GM21390 (cell line): ENCODE results near the gene JAM3.

Experiments
- ATAC-seq: cut with Tn5 transposase; IDR thresholded peaks from one replicate; pipeline ENCODE4 v1.9.1; 2021; ENCODE audit not compliant: unreplicated experiment

Gene JAM3

DNA sequence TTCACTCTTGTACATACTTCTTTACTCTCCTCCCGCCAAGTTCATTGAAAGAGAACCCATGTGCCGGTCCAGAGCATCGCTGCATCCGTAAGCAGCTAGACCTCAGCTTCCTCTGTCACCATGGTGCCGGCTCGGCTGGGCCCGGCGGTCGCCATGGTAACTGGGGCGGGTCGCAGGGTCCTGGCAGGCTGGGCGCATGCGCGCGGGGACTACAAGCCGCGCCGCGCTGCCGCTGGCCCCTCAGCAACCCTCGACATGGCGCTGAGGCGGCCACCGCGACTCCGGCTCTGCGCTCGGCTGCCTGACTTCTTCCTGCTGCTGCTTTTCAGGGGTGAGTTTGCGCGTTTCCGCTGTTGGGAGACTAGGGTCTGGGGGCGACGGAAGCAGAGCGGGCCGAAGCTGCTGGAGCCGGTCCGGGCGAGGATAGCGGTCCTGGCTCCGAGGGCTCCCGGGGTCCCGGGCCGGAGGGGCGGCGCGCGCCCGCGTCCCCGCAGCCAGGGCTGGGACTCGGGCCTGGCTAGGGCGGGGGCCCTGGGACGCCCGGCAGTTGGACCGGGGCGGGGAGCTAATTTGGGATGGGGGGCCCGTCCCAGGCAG lies at the start of gene JAM3:
Gene JAM3 (plus strand): TSS at position 244 of the 597 bp plus-strand sequence. CDS start 12 bp downstream, at position 256.
- ATAC-seq = peak; percentile 89

DNA sequence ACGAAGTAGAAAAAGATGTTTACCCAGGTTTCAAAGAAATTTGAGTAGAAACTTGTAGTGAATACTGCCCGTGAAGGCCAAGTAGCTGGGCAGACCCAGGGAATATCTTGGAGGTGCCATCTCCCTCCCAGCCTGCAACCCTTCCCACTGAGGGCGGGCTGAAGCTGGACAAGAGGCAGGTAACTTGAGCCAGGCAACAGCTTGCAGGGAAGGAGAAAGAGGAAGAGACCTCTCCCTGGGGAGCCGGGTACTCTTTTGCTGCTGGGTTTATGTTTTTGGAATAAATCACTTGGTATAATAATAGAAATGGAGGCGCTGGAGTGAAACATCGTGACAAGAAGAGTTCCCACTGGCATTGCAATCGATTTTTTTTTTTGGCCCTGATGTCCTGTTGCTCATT lies 49.4 kb upstream of the JAM3 start:
- no peak for ATAC-seq

DNA sequence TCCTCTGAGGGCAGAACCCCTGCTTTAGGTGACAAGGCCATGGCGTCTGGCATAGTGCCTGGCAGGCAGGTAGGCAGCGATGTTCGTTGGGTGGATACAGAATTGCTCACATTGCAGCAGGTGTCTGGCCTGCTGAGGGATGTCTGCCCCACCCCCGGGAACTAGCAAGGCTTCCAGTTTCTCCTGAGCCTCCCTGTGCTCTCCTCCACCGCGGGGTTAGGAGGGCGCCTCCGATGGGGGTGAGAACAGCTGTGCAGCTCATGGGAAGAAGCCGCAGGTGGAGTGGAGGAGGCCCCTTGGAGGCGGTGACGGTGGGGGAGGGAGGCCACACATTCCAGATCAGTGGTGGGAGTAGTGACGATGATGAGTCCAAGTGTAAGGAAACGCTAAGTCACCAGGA lies 48.3 kb upstream of the JAM3 start:
- ATAC-seq = no peak

DNA sequence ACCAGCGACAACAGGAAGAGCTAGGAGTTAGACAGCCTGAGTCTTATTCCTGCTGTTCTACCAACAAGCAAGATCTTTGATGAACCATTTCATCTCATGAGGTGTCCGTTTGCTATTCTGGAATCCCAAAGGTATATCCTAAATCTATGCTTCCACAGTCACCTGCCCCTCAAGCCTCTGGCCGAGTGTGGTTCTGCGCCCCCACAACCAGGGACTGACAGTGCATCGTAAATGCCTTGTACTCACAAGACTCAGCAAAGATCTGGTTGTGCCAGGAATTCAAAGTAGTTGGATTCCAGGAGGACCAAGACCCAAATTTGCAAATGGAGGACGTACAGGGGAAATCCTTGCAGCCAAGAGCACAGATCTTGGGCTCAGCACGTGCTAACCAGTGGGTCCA lies 47.5 kb upstream of the JAM3 start:
- ATAC-seq = no peak

DNA sequence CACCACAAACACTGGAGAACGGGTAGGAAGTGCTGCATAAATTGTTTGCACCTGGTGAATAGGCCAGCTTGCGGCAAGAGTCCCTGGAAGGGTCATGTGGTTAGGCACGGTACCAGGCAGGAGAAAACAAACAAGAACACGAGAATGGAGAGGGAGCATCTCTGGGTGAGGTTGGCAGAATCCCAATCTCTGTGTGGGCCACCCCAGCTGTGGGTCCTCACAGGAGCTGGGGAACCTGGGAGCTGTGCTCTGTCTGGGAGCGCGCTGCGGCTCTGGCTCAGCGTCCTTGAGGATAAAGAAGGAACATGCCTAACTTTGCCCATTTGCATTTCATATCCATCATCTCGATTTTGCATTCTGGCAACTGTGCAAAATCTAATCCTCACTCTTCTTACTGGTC lies 46.1 kb upstream of the JAM3 start:
- ATAC-seq = no peak

DNA sequence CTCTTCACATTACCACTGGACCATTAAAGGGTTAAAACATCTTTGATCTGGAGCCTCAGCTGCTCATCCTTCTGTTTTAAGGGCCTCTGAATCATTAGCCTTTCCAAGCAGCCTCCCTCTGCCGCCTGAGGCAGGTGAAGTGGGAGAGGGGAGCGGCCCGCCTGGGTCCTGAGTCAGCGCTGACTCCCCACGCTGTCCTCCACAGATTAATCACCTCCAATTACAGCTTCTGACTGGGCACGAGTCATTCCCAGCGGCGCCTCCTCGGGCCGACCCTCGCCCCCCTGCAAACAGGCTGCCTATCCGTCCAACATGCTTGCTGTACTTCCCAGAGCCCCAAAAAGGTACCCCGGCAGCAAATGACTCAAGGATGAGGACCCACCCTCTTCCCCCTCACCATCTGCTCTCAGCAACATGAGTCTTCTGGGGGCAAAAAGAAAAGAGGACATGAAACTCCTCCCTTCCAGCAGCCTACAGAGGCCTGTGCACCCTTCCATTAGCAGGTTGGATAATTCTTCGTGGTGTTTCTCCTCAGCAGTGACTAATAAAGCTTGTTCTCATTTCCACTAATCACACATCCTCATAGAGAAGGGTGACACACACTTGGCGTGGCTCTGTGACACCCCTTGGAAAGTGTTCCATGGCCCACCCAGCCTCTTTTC lies 44.3 kb upstream of the JAM3 start:
- no peak for ATAC-seq

DNA sequence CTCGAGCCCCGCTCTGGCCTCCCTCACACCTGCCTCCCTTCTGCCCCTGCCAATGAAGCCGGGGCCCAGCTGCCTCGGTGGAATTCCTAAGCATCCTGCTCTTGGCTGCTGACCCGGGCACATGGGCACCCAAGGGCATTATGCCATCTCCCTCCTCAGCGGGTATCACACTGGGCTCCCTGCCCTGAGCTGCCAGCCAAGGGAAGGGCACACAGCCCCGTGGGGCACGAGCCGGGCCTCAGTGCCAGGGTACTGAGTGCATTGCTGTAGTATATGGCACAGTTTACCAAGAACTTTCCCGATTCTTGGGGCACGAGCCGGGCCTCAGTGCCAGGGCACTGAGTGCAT lies 43.8 kb upstream of the JAM3 start:
- no peak for ATAC-seq

DNA sequence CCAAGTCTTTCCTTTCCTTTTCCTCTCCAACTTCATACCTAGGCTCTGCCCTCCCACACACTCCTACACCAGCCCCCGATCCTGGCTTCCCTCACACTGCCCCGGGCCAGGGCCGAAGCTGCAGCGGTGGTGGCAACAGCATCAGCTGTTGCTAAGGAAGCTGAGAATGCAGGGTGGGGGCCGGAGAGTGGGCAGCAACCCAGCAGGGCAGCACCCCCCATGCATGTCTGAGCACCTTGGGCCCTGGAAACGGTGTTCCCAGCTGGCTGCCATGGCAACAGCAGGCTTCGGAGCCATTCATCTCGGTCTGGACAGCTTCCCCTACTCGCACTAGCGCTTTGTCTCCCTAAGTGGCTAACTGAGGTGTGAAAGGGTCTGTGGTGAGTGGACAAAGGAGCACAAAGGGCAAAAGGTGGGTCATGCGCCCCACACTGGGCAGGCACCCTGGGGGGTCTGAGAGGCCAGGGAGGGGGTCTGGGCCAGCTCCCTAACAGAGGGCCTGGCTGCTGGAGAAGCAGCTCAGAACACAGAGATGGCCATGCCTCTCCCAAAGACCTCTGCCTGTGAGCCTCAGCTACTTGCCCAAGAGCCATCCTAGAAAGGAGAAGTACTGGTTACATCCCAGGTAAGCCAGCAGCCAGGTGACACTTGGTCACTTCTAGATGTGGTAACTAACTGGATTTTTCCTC lies 42.1 kb upstream of the JAM3 start:
- no peak for ATAC-seq

DNA sequence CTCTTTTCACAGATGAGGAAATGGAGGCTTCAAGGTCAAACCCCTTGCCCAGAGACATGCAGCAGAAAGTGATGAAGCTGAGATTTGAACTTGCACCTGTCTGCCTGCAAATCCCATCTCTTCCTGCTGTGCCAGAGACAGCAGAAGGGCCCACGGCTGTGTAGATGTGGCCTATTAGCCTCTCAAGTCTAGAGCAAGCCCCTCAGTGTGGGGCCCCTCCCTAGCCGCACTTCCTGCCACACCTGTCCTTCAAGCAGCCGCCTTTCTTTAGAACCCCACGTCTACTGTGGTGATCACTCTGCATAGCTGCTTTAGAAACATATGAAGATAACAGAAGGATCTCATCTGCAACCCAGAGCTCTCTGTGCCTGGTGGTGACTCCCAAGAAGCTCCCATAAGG lies 41.2 kb upstream of the JAM3 start:
- ATAC-seq = no peak

DNA sequence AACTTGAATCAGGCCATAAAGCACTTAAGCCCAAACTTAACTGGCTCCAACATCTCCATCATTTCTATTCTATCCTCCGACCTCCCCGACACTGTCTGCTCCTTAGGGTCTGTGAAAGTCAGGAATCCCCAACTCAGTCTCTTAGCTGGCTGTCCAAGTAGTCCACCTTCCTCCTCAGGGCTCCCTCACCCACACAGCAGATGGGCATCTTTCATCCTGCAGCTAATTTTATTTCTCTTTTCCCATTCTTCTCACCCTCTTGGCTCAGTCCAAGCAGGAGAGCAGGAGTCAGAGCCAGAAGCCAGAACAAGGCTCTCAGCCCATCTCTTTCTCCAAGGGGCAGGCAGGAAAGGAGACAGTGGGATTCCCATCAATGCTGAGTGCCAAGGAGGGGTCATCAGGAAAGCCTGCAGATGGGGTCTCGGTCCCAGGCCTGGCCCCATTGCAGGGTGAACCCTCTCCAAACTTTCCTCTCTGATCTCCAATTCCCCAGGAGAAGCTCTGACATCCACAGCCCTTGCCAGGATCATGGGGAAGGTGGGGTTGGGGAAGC lies 40.4 kb upstream of the JAM3 start:
- no peak for ATAC-seq

DNA sequence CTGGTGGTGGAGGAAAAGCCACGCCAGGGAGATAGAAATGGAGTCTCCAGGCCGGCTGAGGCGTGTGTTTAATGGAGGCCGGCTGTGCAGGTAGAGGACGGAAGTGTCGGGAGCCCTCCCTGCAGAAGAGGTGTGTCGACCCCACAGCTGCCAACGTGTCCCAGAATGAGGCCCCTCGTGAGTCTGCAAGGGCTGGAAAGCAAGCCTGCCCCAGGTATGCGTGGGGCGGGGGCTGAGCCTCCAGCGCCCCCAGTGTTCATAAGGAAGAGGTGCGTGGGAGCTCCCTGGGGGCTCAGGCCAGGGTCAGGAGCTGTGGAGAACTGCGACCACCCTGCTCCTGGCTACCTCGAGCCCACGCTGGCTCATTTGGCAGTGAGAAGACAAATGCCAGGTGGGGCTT lies 38.0 kb upstream of the JAM3 start:
- ATAC-seq = no peak

DNA sequence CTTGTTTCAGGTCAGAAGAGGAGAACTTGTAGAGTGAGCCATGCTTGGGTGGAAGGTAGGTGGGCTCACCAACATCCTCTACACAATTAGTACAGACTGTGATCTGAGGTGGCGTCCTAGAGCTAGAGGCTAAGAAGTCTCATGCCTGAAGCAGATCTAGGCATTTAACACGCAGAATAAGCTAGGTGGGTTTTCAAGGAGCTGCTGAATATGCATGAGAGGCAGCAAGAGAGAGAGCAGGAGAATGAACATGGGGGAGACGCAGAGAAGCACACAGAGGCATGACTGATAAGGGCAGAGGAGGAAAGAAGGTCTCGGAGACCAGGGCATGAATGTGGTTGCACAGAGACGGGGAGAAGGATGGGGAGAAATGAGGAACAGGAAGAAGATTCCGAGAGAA lies 36.8 kb upstream of the JAM3 start:
- ATAC-seq = no peak

DNA sequence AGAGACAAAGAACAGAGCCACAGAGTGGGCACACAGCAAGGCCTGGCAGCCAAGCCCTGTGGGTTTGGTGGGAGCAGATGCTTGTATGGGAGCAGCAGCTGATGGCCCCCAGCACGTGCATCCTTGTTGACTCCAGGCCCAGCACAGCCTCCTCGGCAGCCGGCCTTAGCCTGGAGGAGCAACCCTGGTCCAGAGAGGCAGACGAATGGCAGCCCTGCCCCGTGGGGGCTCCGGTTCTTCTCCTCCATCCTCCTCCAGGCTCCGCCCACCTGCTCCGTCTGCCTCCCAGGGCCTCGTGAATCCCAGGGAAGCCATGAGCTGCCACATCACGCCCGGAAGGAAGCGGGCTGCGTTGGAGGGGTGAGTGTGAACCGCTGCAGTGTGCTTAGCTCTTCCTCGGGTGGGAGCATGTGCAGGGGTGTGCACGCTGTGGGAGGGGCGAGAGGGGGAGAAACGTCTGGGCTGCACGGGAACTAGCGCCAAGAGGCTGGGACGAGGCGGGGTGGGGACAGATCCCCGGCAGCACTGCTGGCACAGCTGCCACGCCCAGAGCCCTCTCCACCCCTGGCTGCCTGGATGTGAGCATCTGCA lies 36.3 kb upstream of the JAM3 start:
- ATAC-seq = no peak

DNA sequence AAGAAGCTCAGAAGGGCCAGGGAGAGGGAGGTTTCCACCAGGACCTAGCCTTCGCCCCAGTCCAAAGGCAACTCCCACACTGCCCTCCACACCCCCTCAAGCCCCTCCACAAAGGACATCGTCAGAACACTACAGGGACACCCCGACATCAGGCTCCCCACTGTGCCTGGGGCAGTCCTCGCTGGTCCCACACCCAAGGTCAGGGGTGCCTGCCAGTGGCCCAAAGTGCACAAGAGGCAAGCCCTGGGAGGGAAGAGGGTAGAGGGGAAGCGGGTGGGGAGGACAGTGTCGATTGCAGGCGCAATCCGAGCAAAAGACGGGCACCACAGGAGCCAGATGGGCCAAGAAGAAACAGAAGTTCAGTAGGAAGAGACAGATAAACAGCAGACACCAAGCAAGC lies 35.6 kb upstream of the JAM3 start:
- ATAC-seq = no peak

DNA sequence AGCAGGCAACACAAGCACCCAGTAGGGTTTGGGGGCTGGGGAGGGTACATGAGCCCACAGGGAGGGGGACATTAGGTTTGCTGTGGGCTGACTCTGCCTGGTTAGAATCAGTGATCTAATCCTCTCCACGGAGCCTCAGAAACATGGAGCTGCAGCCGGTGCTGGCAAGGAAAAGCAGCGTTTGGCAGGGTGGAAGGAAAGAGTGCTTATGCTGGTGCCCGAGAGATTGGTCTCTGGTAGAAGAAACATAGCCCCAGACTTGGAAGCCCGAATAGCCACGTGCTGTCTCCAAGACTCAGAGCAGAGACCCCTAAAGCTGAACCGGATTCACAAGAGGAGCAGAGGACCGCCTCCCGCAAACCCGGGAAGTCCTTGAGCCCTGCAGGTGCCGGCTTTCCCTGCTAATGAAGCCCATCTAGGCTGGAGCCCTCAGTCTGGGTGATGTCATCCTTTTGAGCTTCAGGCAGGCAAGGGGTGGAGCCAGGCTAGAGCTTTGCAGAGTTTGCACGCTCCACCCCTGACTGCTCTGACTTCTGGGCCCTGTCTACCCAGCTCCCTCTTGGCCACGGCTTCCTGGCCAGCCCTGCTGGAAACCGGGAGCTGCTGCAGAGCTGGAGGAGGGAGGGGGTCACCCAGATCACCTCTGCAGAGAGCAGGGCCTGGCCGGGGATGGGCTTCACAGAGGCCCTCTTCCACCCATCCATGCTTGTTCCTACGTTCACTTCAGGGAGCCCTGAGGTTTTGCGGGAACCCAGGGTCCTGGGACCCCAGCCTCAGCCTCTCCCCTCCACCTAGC lies 35.0 kb upstream of the JAM3 start:
- ATAC-seq = peak; percentile 63

DNA sequence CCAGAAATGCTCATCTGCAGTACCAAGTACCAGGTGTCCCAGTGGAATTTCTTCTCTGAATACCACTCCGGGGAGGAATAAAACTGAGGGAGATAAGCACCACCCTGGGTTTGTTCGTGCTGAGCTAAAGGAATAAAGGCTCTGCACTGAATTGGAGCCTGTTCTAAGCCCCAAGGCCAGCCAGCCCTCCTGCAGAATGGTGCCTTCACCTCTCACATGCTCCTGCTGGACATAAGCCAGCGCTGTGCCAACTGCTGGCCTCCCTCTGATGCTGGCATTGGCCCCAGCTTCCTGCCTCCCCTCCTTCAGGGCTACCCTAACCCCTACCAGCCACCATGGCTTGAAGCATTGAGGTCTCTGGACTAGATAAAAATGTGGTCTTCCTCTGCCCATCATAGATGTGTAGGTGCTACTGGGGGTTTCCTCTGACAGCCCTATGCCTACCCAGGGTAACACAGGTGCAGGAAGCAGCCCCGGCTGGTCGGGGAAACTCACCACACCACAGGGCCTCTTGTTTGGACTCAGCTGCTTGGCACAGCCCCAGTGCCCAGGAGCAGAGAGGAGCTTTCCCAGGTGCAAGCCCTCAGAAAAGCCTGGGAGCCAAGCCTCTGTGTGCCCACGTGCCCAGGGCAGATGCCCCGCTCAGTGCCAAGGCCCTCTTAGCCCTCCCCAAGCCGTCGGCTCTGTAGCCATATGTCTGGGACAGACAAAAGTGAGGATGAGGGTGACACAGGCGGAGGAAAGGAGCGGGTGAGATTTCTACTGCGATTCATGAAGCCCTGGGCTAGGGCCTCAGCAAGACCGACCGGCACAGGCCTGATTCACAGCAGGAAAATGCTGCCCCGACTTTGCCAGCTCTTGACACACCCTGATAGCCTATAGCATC lies 34.1 kb upstream of the JAM3 start:
- ATAC-seq = no peak

DNA sequence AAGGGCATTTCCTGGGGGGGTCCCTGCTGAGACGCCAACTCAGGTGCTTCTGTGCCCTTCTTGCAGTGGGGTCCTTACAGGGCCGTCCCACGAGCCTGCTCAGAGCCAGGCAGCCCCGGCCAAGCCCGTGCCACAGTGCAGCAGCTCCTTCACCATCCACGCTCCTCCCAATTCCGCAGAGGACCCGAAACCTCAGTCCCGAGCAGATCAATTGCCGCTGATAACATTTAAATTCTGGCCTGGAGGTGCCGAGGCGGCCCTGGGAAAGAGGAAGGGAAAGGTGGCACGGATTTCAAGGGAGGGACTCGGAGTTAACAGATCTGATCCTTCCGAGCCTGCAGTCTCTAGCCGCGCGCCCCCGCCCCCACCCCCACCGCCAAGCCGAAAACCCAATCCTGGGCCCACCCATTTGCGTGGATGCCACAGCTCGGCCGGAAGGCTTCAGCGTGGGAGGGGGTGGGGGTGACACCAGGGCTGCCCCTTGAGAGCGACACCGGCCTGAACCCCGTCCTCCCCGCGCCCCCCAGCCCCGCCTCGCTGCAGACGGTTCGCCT lies 32.3 kb upstream of the JAM3 start:
- ATAC-seq = no peak

DNA sequence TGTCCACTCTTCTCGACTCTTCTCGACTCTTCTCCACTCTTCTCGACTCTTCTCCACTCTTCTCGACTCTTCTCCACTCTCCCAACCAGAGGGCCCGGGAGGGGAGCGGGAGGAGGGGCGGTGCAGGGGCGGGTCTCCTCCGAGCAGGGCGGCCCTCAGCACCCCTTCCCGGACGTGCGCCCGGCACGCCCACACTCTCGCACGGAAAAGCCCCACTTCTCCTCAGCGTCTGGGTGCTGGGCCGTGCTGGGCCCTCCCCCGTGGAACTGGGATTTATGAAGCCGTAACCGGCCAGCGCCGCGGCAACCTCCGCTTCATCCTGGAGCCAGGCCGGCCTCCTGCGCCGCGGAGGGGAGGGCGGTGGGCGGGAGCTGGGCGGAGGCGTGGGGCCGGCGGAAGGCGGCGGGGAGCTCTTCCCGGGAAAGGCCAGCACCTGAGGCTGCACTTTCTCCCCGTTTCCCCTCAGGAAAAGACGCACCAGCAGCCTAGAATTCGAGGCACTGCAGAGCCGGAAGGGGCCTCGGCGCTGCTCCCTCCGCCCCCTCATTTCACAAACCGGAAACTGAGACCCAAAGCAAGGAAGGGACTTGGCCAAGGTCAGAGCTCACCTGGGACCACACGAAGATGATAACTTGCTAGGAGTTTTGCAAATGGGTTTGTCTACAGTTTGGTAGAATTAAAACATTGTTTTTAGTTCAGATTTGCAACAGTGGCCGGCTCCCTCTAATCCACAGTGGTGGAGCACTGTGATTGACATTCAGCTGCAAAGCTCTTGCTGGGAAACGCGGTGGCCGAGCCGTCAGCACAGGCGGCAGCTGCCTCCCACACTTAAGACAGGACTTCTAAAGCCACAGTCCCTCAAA lies 31.6 kb upstream of the JAM3 start:
- peak; percentile 58 for ATAC-seq

DNA sequence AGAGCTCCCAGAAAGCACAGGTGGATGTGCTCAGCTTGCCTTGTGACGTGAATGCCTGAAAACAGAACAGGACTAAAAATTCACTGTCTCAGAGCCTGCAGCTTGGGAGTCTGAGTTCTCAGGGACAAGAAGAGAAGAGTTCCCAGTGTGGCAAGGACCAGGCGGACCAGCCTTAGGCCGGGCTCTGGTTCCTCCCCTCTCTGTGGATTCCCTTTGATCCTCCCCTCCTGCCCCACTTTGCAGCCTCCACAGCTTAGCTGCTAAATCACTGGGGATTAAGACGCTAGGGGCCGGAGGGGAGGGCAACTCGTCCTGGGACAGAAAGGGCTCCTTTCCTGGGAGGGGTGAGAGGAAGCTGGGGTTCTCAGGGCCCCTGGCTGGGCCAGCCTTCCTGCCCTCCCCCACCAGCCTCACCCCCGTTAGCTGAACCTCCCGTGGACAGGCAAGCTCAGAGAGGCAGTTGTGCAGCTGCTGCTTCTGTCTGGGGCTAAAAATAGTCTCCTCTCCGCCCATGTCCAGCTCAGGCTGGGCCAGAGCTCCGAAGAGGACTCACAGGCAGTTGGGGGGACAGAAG lies 29.9 kb upstream of the JAM3 start:
- ATAC-seq = no peak
